Stimulated activated naive B cell treated with anti-CD40 and anti-IgM and Interleukin-4, amounts not matched to agents 10 μg/mL and 1 μg/mL and 100 μg/mL, for 72 hours (primary cell): ENCODE data around the gene PNRC1.
"Not testable (repeated sequence)": the region's sequence is repeated elsewhere in the genome, so short reads cannot be mapped to it uniquely, and the experiment has no call there.

Experiments
- ATAC-seq, 2 donors: fragments of 150-1000 bp; cut with Tn5 transposase; replicated peaks; 2 replicates each; pipeline ENCODE4 v1.10.0; 2021; ENCODE audit warnings: moderate library complexity in 1 of 2
- DNase-seq: peaks from one replicate; pipeline ENCODE4 v3.0.0; 2021
- H3K27ac Mint-ChIP-seq: one replicate; pipeline ENCODE4 v1.8.0; 2022; ENCODE audit warnings: mild to moderate bottlenecking, mixed read lengths
- H3K27me3 Mint-ChIP-seq, 2 donors: one replicate each; pipeline ENCODE4 v1.8.0; 2022; ENCODE audit warnings: mixed read lengths in 2 of 2
- H3K36me3 Mint-ChIP-seq, 2 donors: one replicate each; pipeline ENCODE4 v1.8.0; 2022; ENCODE audit warnings: mixed read lengths in 2 of 2, mild to moderate bottlenecking in 1 of 2
- H3K4me1 Mint-ChIP-seq, 2 donors: one replicate each; pipeline ENCODE4 v1.8.0; 2022; ENCODE audit warnings: mixed read lengths in 2 of 2, mild to moderate bottlenecking in 1 of 2
- H3K4me3 Mint-ChIP-seq, 2 donors: one replicate each; pipeline ENCODE4 v1.8.0; 2022; ENCODE audit warnings: mild to moderate bottlenecking in 2 of 2, mixed read lengths in 2 of 2, moderate library complexity in 1 of 2
- H3K9me3 Mint-ChIP-seq, 2 donors: one replicate each; pipeline ENCODE4 v1.8.0; 2022; ENCODE audit warnings: mixed read lengths in 2 of 2, mild to moderate bottlenecking in 1 of 2

Gene PNRC1

GRCh38 chr6:89080281-89081128 lies at the start of gene PNRC1:
PNRC1 (plus strand) TSS chr6:89080751; CDS start chr6:89080895, 144 bp downstream.
- H3K4me1 Mint-ChIP-seq: peaks cover 16 to 32% of the 10 kb centered on the region in 2 donors
- ATAC-seq (peak; percentile 67 to 74), DNase-seq (peak; percentile 99)
- peak within 1 kb of the TSS; percentile 98 for H3K27ac Mint-ChIP-seq
- no peaks in the 10 kb centered on the region for H3K27me3 Mint-ChIP-seq
- peaks cover 28 to 39% of the 10 kb centered on the region in 2 donors for H3K36me3 Mint-ChIP-seq
- peak within 1 kb of the TSS; percentile 93 to 97 for H3K4me3 Mint-ChIP-seq
- H3K9me3 Mint-ChIP-seq: no peaks in the 10 kb centered on the region

- Mint-ChIP-seq H3K4me3 (no peak overlapping the region), H3K36me3 (peaks cover under 1% of the 10 kb centered on the region in 2 donors), H3K4me1 (no peaks in the 10 kb centered on the region), H3K27ac (no peak overlapping the region), H3K27me3 (no peaks in the 10 kb centered on the region), H3K9me3 (peaks cover under 1 to 2% of the 10 kb centered on the region in 2 donors)
- ATAC-seq (no peak), DNase-seq (no peak)
These were observed 48.0 kb upstream of the PNRC1 start for GRCh38 chr6:89032599-89032998.

- no peak overlapping the region for H3K27ac Mint-ChIP-seq
- H3K4me1 Mint-ChIP-seq: no peaks in the 10 kb centered on the region
- peaks cover 0 to under 1% of the 10 kb centered on the region in 2 donors for H3K27me3 Mint-ChIP-seq
- DNase-seq: no peak
- H3K9me3 Mint-ChIP-seq: peaks cover 8% of the 10 kb centered on the region in 2 donors
- ATAC-seq: no peak
- H3K4me3 Mint-ChIP-seq: no peak overlapping the region
- H3K36me3 Mint-ChIP-seq: peaks cover 3 to 7% of the 10 kb centered on the region in 2 donors
These were observed 47.1 kb upstream of the PNRC1 start for GRCh38 chr6:89033461-89033860.

- H3K4me1 Mint-ChIP-seq, DNase-seq, ATAC-seq, H3K27ac Mint-ChIP-seq, H3K27me3 Mint-ChIP-seq, H3K4me3 Mint-ChIP-seq: not testable (repeated sequence)
- peaks cover 9 to 13% of the 10 kb centered on the region in 2 donors for H3K36me3 Mint-ChIP-seq
- H3K9me3 Mint-ChIP-seq: peaks cover 13 to 15% of the 10 kb centered on the region in 2 donors
These were observed 46.4 kb upstream of the PNRC1 start for GRCh38 chr6:89034116-89034515.

- no peak for ATAC-seq
- H3K4me3 Mint-ChIP-seq: no peak overlapping the region
These were observed 45.8 kb upstream of the PNRC1 start for GRCh38 chr6:89034586-89035251.

GRCh38 chr6:89035252-89036101 lies 45.1 kb upstream of the PNRC1 start:
- Mint-ChIP-seq H3K27ac (no peak overlapping the region), H3K36me3 (peaks cover 9 to 17% of the 10 kb centered on the region in 2 donors), H3K9me3 (peaks cover 15 to 16% of the 10 kb centered on the region in 2 donors), H3K4me1 (no peaks in the 10 kb centered on the region), H3K4me3 (no peak overlapping the region), H3K27me3 (peaks cover 0 to 6% of the 10 kb centered on the region in 2 donors)
- DNase-seq: no peak
- ATAC-seq: no peak

More at GRCh38 chr6:89034586-89035251, 45.8 kb upstream of the PNRC1 start:
- no peak for DNase-seq
- peaks cover 0 to 6% of the 10 kb centered on the region in 2 donors for H3K27me3 Mint-ChIP-seq
- H3K27ac Mint-ChIP-seq: no peak overlapping the region
- peaks cover 9 to 14% of the 10 kb centered on the region in 2 donors for H3K36me3 Mint-ChIP-seq
- peaks cover 15% of the 10 kb centered on the region in 2 donors for H3K9me3 Mint-ChIP-seq
- H3K4me1 Mint-ChIP-seq: no peaks in the 10 kb centered on the region

- H3K4me1 Mint-ChIP-seq: peaks cover 0 to under 1% of the 10 kb centered on the region in 2 donors
- ATAC-seq (no peak), DNase-seq (no peak)
- H3K4me3 Mint-ChIP-seq: no peak overlapping the region
- peaks cover 15 to 18% of the 10 kb centered on the region in 2 donors for H3K9me3 Mint-ChIP-seq
- peaks cover 0 to 6% of the 10 kb centered on the region in 2 donors for H3K27me3 Mint-ChIP-seq
- H3K36me3 Mint-ChIP-seq: peaks cover 12 to 17% of the 10 kb centered on the region in 2 donors
- no peak overlapping the region for H3K27ac Mint-ChIP-seq
These were observed 43.2 kb upstream of the PNRC1 start for GRCh38 chr6:89037141-89037900.

GRCh38 chr6:89037901-89038293 lies 42.7 kb upstream of the PNRC1 start:
- not testable (repeated sequence) for H3K27ac Mint-ChIP-seq, ATAC-seq, H3K27me3 Mint-ChIP-seq, H3K4me1 Mint-ChIP-seq, DNase-seq, H3K4me3 Mint-ChIP-seq
- peaks cover 12 to 17% of the 10 kb centered on the region in 2 donors for H3K36me3 Mint-ChIP-seq
- H3K9me3 Mint-ChIP-seq: peaks cover 15 to 18% of the 10 kb centered on the region in 2 donors

GRCh38 chr6:89042664-89043063 lies 37.9 kb upstream of the PNRC1 start:
- Mint-ChIP-seq H3K4me3 (no peak overlapping the region), H3K27me3 (peaks cover 0 to 6% of the 10 kb centered on the region in 2 donors), H3K4me1 (peaks cover 13 to 16% of the 10 kb centered on the region in 2 donors), H3K9me3 (peaks cover 14 to 15% of the 10 kb centered on the region in 2 donors), H3K27ac (no peak overlapping the region), H3K36me3 (peaks cover 11 to 15% of the 10 kb centered on the region in 2 donors)
- ATAC-seq: peak in 1 of 2 donors; percentile 14
- DNase-seq: no peak

- DNase-seq: no peak
- peaks cover 13 to 16% of the 10 kb centered on the region in 2 donors for H3K4me1 Mint-ChIP-seq
These were observed 36.1 kb upstream of the PNRC1 start for GRCh38 chr6:89044328-89045010.

GRCh38 chr6:89045011-89045387 lies 35.6 kb upstream of the PNRC1 start:
- H3K4me1 Mint-ChIP-seq: peaks cover 13 to 16% of the 10 kb centered on the region in 2 donors
- DNase-seq: no peak
- peaks cover 0 to 3% of the 10 kb centered on the region in 2 donors for H3K27me3 Mint-ChIP-seq
- H3K9me3 Mint-ChIP-seq: peaks cover 0 to 3% of the 10 kb centered on the region in 2 donors
- peaks cover 3% of the 10 kb centered on the region in 2 donors for H3K36me3 Mint-ChIP-seq
- no peak overlapping the region for H3K4me3 Mint-ChIP-seq
- peak; percentile 81 to 85 for ATAC-seq
- H3K27ac Mint-ChIP-seq: peak overlapping the region; percentile 82

More at GRCh38 chr6:89044328-89045010, 36.1 kb upstream of the PNRC1 start:
- H3K36me3 Mint-ChIP-seq: peaks cover 3% of the 10 kb centered on the region in 2 donors
- H3K27ac Mint-ChIP-seq: peak overlapping the region; percentile 82
- ATAC-seq: peak; percentile 25 to 34
- no peak overlapping the region for H3K4me3 Mint-ChIP-seq
- H3K27me3 Mint-ChIP-seq: peaks cover 0 to under 1% of the 10 kb centered on the region in 2 donors
- peaks cover 0 to 5% of the 10 kb centered on the region in 2 donors for H3K9me3 Mint-ChIP-seq

GRCh38 chr6:89045576-89045975 lies 35.0 kb upstream of the PNRC1 start:
- Mint-ChIP-seq H3K27ac (no peak overlapping the region), H3K4me1 (peaks cover 13 to 16% of the 10 kb centered on the region in 2 donors), H3K36me3 (peaks cover 0 to 3% of the 10 kb centered on the region in 2 donors), H3K4me3 (no peak overlapping the region), H3K27me3 (peaks cover 0 to 3% of the 10 kb centered on the region in 2 donors), H3K9me3 (peaks cover 0 to 3% of the 10 kb centered on the region in 2 donors)
- DNase-seq (no peak), ATAC-seq (no peak)

GRCh38 chr6:89047473-89047872 lies 33.1 kb upstream of the PNRC1 start:
- ATAC-seq: no peak

More at GRCh38 chr6:89047473-89047872, 33.1 kb upstream of the PNRC1 start:
- Mint-ChIP-seq H3K27me3 (peaks cover 0 to 3% of the 10 kb centered on the region in 2 donors), H3K36me3 (no peaks in the 10 kb centered on the region), H3K4me3 (no peak overlapping the region), H3K9me3 (no peaks in the 10 kb centered on the region), H3K4me1 (peaks cover 12 to 20% of the 10 kb centered on the region in 2 donors), H3K27ac (no peak overlapping the region)
- DNase-seq: no peak
